Myocyte (in vitro differentiated cells): ENCODE measurements around the gene RMRP. TPM values are rescaled to one million over a fixed set of nuclear protein-coding genes. Genes with fewer than 3 reads are reported as not detected.

ENCODE experiments used
- DNase-seq: peaks from one replicate; pipeline ENCODE4 v3.0.0-alpha.2; 2012; ENCODE audit warnings: low read depth
- polyA plus RNA-seq: library from polyadenylated mRNA; unstranded; fragments of >200 nt; gene quantifications from one replicate; pipeline ENCODE4 v1.2.1, GENCODE V29; 2012; ENCODE audit warnings: missing spikeins
- total RNA-seq: library from RNA; depleted of rRNA; stranded (reverse); fragments of >200 nt; gene quantifications from 2 replicates; pipeline ENCODE4 v1.2.3, GENCODE V29; 2014

RMRP gene
- total RNA-seq = 1,100 and 3,603 TPM in 2 replicates
- polyA plus RNA-seq = 4.5 TPM

DNA sequence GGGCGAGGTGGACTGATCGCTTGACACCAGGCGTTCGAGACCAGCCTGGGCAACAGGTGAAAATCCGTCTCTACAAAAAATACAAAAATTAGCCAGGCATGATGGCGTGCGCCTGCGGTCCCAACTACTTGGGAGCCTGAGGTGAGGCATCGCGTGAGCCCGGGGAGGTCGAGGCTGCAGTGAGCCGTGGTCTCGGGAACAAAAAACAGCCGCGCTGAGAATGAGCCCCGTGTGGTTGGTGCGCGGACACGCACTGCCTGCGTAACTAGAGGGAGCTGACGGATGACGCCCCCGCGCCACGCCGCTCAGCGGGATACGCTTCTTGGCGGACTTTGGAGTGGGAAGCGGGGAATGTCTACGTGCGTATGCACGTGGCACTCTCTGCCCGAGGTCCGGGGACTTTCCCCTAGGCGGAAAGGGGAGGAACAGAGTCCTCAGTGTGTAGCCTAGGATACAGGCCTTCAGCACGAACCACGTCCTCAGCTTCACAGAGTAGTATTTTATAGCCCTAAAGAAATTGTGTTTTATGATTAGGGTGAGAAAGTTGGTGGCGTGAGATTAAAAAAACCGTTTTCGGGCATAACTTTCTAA is at the start of gene RMRP:
RMRP (minus strand) TSS at position 474 of the 591 bp plus-strand sequence.
- peak; percentile 99 for DNase-seq

DNA sequence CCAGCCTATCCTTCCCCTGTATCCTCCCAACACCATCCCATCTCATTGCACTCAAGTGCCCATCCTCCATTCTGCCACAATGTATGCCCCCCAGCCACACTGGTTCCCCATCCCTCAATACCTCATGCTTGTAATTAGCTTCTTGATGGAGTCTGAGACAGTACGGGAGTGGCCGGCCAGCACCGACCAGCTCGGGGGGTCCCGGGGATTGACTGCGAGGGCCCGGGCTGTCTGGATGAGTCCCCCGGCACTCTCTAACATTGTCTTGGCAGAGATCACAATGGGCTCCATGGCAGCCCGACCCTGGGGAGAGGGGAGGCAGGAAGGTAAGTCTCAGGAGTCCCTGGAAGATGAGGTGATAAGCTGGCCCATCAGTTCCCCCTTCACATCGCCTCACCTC is 49.1 kb upstream of the RMRP start:
- DNase-seq = no peak

DNA sequence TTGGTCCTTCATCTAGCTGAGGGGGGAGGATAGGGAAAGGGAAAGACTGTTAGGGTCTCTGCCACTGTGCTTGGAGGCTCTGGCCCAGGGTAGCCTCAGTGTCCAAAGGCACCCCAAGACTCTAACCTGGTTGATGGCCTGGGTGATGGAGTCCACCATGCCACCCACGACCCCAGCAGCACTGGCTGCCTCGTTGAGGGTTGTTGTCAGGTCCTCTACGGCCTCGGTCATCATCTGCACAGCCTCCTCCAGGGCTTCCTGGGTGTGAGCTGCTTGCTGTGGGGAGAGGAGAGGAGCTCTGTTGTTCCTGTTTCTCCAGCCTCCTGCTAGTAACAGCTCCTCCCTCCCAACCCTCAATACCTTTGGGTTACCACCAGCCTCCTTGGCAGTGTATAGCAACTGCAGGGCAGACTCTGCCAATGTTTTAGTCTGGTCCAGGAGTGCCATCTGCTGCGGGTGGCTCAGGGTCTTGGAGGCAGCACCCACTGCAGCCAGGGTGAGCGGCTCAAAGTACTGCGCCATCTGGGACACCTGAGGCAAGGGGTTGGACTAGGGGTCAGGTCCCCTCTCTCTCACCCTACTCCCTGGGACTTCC is 48.1 kb upstream of the RMRP start:
- DNase-seq = no peak

- DNase-seq = no peak
These were observed 47.6 kb upstream of the RMRP start for GRCh38 chr9:35705372-35705771.

- DNase-seq = no peak
These were observed 46.3 kb upstream of the RMRP start for GRCh38 chr9:35703906-35704672.

DNA sequence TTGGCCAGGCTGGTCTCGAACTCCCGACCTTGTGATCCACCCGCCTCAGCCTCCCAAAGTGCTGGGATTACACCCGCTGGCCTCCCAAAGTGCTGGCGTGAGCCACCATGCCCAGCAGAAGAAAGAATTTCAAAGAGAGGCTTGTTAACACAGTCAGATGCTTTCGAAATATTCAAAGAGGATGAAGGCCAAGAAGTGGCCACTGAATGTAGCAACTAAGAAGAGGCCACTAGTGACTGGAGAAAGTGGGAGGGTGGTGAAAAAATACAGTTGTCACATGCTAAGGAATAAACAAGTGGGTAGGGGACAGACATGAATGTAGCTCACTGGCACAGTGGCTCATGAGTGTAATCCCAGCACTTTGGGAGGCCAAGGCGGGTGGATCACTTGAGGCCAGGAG is 44.9 kb upstream of the RMRP start:
- DNase-seq = no peak

DNA sequence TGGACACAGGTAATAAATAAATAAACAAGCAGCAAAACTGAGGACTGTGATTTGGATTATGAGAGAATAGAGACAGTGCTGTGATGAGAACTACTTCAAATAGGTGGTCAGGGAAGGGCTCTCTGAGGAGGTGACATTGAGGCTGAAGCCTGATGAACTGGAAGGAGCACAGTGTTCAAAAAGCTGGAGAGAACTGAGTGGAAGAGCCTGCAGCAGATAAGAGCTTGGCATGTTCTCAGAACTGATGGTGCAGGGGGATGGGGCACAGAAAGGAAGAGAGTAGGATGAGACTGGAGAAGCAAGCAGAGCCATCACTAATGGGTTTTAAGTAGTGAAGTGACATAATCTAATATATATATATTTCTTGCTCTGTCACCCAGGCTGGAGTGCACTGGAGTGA is 43.1 kb upstream of the RMRP start:
- no peak for DNase-seq

DNA sequence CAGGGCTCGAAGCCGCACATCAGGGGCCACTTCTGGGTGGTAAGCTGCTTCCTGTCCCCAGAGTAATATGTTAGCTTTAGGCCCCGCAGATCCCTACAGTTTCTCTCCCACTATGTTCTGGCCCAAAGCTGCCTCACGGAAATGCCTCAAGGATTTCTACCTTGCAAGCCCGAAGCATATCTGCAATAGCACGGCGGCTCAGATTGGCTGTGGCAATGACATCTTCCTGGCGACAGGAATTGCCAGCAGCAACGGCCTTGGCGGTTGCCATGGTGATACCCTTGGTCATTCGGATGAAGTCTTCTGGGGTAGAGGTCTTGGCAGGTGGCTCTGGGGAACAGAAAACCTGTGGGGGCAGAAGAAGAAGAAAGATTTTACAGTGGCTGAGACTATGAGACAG is 42.2 kb upstream of the RMRP start:
- no peak for DNase-seq

DNA sequence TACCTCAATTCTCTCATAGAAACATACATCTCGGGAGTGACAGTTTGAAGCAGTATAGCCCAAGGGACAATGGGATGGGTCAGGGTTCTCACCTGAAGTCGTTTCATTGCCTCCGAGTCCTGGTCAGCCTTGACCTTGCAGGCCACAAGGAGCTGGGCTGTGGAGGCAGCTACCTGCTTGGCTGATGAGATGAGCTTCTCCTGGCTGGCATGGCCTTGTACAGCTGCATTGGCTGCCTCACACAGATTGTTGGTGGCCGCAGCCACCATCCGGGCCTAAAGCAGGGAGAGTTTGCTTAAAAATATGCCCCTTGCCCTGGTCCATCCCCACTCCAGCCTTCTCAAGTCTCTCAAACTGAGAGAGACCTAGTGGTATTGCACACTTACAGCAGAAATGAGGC is 40.4 kb upstream of the RMRP start:
- DNase-seq = no peak

- DNase-seq = no peak
These were observed 39.7 kb upstream of the RMRP start for GRCh38 chr9:35697486-35697885.

DNA sequence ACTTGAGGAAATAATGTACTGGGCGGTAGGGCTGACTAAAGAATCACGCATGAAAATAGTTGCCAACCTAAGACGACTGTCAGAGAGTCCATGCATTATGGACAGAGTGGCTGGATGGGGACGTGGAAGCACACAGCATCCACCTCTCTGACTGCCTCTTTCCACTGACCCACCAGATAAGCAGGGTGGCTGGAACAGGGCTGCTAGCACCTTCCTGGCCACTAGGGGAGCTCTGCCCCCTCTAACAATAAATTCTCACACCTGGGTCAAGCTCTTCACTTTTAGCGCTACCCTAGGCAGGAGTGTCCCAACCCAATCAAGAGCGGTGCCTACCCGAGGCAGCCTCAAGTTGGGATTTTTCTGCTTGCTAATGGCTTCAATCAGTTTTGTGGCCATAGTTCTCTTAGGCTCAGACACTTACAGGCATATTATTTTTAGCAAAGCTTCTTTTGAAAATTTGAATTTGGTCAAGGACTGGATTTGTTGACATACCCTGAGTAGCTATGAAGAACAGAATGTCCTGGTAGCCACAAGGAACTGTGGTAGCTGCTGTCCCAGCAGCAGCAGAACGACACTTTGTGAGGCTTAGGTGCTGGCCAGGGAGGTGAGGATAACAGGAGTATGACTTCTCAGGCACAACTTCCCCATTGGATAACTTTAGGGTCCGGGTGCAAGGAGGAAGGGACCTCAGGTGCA is 38.8 kb upstream of the RMRP start:
- DNase-seq = peak; percentile 56

DNA sequence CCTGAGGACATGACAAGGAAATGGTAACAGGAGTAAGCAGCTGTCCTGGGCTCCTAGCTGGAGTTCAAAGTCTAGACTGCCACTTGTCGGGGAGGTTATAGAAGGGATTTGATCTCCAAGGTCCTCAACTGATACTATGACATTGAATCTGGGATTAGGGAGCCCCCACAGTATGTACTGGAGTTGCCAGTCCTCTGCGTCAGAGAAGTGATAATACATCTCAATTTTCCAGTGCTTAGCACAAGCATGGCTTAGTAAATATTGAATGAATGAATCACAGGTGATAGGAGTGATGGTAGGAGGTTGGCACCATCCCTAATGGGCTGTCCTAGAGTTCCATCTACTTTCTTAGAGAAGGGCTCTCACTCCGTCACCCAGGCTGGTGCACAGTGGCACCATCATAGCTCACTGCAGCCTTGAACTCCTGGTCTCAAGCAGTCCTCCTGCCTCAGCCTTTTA is 38.2 kb upstream of the RMRP start:
- DNase-seq = no peak

DNA sequence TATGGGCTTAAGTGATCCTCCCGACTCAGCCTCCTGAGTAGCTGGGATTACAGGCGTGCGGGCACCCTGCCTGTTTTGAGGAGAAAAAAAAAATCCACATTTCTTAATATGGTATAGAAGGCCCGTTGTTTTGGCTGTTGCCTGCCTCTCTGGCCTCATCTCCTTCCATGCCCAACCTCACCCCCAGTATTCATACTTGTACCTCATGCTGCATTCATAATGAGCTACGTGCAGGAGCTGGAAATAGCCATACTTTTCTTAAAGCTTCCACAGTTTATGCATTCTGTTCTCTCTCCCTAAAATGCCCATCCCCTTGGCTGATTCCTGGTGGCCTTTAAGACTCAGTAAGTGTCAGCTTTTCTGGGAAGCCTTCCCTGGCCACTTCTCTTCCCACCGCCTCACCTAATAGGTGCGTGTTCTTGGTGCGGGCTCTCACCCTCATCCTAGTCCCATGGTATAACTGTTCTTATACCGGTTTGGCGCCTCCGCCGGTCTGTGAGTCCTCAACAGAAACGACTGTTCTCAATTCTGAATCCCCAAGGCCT is 34.0 kb upstream of the RMRP start:
- DNase-seq = no peak

GRCh38 chr9:35691334-35691650 is 33.5 kb upstream of the RMRP start:
- DNase-seq = no peak

DNA sequence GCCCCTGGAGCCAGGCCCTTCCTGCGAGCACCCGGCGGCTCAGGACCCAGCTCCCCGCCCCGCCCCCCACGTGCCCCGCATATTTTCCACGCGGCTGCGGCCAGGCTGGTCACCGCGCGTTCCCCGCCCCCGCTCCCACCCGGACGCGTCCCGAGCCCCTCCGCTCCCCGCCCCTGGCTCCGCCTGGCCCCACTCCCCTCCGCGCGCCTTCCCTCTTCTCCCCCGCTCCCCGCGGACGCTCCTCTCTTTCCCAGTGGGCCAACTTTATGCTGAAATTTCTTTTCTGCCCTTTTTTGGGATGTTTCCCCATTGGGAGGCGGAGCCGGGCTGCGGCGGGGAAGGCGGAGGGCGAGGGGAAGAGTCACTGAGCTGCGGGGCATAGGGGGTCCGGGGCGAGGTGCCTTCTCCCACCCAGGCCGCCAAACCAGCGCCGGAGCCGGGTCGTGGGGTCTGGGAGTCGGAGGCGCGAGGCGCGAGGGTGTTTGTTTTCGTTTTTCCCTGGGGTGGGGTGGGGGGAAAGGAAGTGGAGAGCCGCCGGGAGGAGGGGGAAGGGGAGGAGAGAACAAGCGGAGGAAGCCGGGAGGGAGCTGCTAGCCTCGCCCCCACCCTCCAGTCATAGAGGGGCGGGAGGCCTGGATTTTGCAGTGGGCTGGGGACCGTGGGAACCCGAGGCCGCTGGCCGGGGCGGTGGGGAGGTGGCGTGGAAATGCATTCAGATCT is 33.0 kb upstream of the RMRP start:
- DNase-seq = peak; percentile 92

DNA sequence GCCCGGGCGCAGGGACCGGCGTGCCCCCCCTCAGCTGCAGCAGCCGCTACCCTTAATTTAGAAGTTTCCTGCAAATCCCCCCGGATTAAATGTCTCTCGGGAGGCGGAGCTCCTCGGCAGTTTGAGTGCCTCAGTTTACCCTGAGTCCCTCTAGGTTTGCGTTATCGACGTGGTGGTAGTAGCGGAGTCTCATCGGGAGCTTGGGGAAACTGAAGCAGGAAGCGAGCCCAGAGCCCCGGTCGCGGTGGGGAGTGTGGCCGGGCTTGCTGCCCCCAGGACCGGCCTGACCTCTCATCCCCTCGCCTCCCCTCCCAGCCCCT is 32.4 kb upstream of the RMRP start:
- peak; percentile 99 for DNase-seq

GRCh38 chr9:35689542-35690293 is 31.9 kb upstream of the RMRP start, which contains the start of gene TPM2:
TPM2 (minus strand) TSS chr9:35689925; CDS start chr9:35689817, 108 bp downstream.
- DNase-seq = no peak

DNA sequence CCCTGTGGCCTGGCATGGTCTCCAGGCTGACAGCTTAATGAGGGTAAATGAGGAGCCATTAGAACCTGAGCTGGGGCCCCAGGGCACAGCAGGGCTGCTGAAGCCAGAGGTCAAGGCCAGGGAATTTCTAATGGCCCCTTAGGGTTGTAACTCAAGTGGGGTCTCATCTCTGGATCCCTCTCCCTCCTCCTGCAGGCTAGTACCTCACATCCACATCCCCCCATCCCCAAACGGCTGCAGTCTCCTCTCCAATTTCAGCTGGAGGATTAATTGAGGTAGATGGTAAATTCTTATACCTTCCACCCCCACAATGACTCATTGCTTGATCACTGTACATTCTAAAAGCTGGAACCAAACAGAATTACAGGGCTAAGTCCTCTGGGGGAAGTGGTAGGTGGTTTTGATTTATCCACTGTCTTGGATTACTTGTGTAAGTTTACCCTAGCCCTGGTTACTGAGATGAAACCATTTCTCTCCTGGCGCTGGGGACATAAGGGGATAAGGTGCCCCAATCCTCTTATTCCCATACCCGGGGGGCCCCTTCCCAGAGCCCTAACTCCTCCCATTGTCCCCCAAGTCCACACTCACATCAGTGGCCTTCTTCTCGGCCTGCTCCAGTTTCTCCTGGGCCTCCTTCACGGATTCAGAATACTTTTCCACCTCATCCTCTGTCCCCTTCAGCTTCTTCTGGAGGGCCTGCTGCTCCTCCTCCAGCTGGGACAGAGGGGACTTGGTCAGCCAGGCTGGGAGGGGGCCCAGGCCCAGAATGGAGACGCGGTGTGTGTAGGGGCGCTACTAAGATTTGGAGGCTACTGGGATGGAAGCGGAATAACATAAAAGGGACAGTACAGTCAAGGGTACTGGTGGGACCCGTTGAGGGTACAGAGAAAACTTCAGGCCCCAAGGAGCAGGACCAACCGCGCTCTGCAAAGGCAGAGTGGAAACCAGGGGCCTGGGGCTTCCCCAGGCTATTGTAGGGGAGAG is 31.0 kb upstream of the RMRP start:
- DNase-seq = peak; percentile 63

- DNase-seq = peak; percentile 91
These were observed 30.2 kb upstream of the RMRP start for GRCh38 chr9:35687972-35688557.
